ENCODE measurements around the gene APC. TPM values are rescaled to one million over a fixed set of nuclear protein-coding genes. Genes with fewer than 3 reads are reported as not detected.

Gene APC
- total and polyA plus RNA-seq, 2 of the 8 experiments (the other 6 are each of a cell fraction or from before 2014, with no cell fraction given): 6.8 to 41.9 TPM

DNA sequence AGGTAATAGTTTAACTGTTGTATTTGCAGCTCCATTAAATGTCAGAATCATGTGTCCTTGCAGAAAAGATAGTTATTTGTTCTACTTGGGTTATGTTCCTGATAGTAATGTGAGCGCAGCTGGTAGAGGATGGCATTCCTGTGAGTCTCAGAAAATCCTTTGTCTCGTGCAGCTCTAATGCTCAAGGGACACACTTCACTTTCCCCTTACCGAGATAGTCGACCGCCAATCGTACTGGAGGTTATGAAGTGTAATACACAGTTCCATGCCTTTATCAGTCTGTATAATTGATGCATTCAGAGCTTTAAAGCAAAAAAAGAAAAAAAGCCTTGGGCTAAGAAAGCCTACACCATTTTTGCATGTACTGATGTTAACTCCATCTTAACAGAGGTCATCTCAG lies 63.2 kb downstream of the APC start (continued):
- TF ChIP-seq, protein P1, sequence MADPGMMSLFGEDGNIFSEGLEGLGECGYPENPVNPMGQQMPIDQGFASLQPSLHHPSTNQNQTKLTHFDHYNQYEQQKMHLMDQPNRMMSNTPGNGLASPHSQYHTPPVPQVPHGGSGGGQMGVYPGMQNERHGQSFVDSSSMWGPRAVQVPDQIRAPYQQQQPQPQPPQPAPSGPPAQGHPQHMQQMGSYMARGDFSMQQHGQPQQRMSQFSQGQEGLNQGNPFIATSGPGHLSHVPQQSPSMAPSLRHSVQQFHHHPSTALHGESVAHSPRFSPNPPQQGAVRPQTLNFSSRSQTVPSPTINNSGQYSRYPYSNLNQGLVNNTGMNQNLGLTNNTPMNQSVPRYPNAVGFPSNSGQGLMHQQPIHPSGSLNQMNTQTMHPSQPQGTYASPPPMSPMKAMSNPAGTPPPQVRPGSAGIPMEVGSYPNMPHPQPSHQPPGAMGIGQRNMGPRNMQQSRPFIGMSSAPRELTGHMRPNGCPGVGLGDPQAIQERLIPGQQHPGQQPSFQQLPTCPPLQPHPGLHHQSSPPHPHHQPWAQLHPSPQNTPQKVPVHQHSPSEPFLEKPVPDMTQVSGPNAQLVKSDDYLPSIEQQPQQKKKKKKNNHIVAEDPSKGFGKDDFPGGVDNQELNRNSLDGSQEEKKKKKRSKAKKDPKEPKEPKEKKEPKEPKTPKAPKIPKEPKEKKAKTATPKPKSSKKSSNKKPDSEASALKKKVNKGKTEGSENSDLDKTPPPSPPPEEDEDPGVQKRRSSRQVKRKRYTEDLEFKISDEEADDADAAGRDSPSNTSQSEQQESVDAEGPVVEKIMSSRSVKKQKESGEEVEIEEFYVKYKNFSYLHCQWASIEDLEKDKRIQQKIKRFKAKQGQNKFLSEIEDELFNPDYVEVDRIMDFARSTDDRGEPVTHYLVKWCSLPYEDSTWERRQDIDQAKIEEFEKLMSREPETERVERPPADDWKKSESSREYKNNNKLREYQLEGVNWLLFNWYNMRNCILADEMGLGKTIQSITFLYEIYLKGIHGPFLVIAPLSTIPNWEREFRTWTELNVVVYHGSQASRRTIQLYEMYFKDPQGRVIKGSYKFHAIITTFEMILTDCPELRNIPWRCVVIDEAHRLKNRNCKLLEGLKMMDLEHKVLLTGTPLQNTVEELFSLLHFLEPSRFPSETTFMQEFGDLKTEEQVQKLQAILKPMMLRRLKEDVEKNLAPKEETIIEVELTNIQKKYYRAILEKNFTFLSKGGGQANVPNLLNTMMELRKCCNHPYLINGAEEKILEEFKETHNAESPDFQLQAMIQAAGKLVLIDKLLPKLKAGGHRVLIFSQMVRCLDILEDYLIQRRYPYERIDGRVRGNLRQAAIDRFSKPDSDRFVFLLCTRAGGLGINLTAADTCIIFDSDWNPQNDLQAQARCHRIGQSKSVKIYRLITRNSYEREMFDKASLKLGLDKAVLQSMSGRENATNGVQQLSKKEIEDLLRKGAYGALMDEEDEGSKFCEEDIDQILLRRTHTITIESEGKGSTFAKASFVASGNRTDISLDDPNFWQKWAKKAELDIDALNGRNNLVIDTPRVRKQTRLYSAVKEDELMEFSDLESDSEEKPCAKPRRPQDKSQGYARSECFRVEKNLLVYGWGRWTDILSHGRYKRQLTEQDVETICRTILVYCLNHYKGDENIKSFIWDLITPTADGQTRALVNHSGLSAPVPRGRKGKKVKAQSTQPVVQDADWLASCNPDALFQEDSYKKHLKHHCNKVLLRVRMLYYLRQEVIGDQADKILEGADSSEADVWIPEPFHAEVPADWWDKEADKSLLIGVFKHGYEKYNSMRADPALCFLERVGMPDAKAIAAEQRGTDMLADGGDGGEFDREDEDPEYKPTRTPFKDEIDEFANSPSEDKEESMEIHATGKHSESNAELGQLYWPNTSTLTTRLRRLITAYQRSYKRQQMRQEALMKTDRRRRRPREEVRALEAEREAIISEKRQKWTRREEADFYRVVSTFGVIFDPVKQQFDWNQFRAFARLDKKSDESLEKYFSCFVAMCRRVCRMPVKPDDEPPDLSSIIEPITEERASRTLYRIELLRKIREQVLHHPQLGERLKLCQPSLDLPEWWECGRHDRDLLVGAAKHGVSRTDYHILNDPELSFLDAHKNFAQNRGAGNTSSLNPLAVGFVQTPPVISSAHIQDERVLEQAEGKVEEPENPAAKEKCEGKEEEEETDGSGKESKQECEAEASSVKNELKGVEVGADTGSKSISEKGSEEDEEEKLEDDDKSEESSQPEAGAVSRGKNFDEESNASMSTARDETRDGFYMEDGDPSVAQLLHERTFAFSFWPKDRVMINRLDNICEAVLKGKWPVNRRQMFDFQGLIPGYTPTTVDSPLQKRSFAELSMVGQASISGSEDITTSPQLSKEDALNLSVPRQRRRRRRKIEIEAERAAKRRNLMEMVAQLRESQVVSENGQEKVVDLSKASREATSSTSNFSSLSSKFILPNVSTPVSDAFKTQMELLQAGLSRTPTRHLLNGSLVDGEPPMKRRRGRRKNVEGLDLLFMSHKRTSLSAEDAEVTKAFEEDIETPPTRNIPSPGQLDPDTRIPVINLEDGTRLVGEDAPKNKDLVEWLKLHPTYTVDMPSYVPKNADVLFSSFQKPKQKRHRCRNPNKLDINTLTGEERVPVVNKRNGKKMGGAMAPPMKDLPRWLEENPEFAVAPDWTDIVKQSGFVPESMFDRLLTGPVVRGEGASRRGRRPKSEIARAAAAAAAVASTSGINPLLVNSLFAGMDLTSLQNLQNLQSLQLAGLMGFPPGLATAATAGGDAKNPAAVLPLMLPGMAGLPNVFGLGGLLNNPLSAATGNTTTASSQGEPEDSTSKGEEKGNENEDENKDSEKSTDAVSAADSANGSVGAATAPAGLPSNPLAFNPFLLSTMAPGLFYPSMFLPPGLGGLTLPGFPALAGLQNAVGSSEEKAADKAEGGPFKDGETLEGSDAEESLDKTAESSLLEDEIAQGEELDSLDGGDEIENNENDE (IDR thresholded peaks at IDR 0.05; ENCODE audit: insufficient replicate concordance, low read length): no peak
